ENCODE results near the gene TSSK6.

TSSK6 gene

DNA sequence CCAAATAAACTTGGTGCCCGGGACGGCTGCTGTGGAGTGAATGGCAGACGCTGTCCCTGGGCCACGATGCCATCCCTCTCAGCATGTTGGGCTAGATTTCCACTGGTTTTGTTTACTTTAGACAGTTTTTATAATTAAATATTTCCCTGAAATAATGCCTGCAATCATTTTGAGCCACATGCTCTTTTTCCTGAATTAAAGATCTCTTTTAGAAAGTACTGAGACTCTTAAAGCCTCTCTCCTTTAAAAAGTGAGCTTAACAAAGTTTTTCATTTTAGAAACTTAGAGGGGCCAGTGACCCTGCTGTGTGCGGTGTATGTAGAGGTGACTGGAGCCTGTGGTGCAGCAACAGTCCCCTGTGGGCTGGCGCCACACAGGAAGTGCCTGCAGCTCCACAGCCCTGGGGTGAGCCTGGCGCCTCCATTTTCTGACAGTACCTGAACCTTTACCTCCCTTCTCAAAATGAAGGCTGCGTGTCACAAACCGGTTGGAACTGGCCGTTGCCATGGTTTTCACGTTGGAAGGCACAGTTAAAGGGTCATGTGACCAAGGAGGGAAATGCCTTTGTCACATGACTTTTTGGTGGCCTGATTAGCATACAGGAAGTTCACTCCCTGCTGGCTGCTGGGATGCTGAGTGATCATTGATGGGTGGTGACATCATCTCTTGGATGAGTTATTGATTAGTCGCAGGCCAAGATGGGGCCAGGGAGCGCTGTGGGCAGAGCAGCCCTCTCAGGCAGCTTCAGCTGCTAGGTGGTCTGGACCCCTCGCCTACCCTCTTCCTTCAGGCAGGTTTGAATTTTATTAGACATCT lies 26.3 kb downstream of the TSSK6 start:
- peak; percentile 87 for DNase-seq (ENCODE audit: extremely low read depth, low read depth)

GRCh38 chr19:19487950-19488874 lies 27.1 kb downstream of the TSSK6 start:
- no peak for DNase-seq (ENCODE audit: extremely low read depth, low read depth)
- TF ChIP-seq CTCF (IDR thresholded peaks at IDR 0.05; ENCODE audit: low read depth, low read length) = no peak

More for the DNA sequence above, 26.3 kb downstream of the TSSK6 start:
- no peak for TF ChIP-seq CTCF (IDR thresholded peaks at IDR 0.05; ENCODE audit: low read depth, low read length)

GRCh38 chr19:19487077-19487949 lies 28.0 kb downstream of the TSSK6 start:
- TF ChIP-seq CTCF (IDR thresholded peaks at IDR 0.05; ENCODE audit: low read depth, low read length) = no peak
- no peak for DNase-seq (ENCODE audit: extremely low read depth, low read depth)

DNA sequence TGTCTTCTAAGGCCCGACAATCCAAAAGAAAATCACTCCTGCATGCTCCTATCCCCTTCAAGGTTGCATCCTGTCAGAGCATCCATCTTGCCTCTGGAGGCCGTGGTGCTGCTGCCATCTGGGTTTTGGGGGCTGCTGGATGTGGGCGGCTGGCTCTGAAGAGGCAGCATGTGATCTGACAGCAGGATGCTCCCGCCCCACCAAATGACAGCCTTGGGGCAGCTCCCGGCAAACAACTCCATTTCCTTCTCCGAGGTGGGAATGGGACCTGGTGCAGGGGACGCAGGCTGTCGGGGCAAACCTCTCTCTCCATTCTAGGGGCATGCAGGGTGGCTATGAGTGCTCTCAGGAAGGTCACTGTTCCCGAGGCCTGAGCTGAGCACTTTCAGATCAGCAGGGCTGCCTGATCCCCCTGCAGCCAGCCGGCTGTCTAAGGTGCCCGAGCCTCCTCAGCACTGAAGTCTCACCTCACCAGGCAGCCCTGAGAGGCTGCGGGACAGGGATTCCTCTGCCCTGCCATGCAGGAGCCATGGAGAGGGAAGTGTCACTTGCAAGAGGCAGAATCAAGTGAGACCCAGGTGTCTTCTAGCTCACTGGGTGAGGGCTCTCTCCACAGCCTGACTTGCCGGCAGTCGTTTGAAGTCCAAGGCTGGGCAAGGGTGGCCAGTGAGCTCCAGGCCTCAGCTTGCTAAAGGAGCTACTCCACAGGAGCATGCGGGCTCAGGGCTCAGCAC lies 28.8 kb downstream of the TSSK6 start:
- DNase-seq (ENCODE audit: extremely low read depth, low read depth) = no peak
- no peak for TF ChIP-seq CTCF (IDR thresholded peaks at IDR 0.05; ENCODE audit: low read depth, low read length)

GRCh38 chr19:19485998-19486290 lies 29.4 kb downstream of the TSSK6 start:
- TF ChIP-seq CTCF (IDR thresholded peaks at IDR 0.05; ENCODE audit: low read depth, low read length) = no peak
- no peak for DNase-seq (ENCODE audit: extremely low read depth, low read depth)

DNA sequence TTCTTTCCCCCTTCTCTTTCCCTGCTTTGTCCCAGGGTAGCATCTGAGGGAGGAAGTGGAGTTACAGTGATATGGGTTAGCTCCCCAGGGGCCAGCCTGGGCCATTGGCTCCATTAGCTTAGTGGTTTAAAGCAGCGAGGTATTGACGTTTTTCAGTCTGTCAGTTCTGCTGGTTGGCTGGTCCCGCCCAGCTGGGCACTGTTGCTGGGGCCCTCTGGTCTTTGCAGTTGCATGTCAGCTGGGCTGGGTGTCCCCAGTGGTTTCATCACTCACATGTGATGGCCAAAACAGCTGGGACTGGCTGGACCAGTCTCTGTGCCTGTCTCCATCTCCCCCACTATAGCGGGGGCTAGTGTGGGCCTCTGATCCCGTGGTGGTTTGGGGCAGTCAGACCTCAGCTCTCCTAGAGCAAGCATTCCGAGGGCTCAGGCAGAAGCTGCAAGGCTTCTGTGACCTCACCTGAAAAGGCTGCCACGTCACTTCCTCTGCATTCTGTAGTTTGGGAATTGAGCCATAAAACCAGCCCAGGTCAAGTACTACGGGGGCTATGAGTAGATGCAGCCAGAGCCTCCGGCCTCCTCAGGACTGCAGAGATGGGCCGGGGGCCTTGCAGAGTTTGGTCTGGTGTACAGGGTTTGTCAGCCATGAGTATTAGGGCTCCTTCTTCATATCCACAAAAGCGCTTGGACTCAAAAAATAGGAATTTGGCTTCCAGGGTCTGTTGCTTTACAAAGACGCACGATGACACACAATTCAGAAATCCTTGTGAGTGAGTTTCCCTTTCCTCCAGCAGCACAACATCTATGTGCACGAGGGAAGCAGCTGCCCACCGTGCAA lies 30.0 kb downstream of the TSSK6 start:
- no peak for TF ChIP-seq CTCF (IDR thresholded peaks at IDR 0.05; ENCODE audit: low read depth, low read length)
- DNase-seq (ENCODE audit: extremely low read depth, low read depth) = no peak
